Caki2 (cell line): ENCODE data around the gene PRKAG1. TPM values are rescaled to one million over a fixed set of nuclear protein-coding genes. Genes with fewer than 3 reads are reported as not detected.

Source experiments
- DNase-seq: peaks from one replicate; pipeline ENCODE4 v3.0.0-alpha.2; 2015; ENCODE audit warnings: low read depth
- in situ Hi-C: cut with HindIII; loops from 2 replicates; pipeline ENCODE4 v1.10.0; 2016; ENCODE audit warnings: low sequenced_read_pairs, low pct_unique_long_range_greater_than_20kb, mixed read lengths
- total RNA-seq: library from RNA; depleted of rRNA; stranded (reverse); fragments of >200 nt; shearing (Covaris generic); gene quantifications from 2 replicates; pipeline ENCODE4 v1.2.3, GENCODE V29; 2014; ENCODE audit warnings: low replicate concordance

PRKAG1 gene
- total RNA-seq, 1 experiment from 2014 or later: 124 TPM

DNA sequence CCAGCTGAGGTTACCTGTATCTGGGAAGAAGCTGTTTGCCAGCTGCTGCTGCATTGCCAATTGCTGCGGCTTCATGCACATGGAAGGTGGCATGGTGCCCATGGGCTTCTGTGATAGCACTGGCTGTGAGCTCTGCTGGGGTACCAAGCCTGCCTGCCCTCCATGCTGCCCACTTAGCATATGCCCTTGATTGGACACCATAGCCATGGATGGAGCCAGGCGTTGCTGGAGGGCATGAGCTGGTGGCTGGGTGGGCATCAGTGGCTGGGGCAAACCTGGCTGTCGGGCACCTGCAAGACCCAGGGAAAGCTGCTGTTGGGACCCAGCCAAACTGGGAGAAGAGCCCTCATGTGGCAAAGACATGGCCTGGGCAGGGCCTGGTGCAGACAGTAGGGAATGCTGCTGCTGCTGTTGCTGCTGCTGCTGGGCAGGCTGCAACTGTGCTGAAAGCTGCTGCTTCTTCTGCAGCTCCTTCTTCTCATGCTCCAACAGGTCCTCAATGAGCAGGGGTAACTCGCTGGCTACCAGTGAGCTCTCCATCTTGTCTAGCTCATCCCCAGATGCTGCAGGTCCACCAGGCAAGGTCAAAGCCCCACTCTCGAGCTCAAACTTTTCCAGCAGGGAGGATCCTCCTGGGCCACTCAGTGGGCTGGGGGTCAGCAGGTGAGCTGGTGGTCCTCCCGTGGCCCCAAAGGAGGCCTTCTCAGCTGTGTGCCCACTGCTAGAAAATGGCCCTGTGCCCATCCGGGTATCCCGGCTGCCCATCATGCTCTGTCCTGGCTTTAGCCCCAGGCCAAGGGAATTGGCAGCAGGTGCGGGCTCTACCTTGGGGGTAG lies 18.8 kb upstream of the PRKAG1 start:
- in situ Hi-C loops: no loop called here
- no peak for DNase-seq

DNA sequence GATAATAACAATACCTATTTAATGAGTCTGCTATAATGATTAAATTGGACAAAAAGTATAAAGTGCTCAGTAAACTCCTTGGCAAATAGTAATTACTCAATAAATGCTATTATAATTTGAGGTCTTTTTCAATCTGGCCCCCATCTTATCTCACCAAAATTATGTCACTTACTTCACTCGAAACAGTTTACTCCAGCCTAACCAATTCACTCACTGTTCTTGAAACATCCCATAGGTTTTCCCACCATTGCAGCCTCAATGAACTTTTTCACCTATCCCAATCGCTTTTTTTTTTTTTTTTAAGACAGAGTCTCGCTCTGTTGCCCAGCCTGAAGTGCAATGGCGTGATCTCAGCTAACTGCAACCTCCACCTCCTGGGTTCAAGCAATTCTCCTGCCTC lies 17.5 kb upstream of the PRKAG1 start:
- in situ Hi-C loops: no loop called here
- DNase-seq: no peak

DNA sequence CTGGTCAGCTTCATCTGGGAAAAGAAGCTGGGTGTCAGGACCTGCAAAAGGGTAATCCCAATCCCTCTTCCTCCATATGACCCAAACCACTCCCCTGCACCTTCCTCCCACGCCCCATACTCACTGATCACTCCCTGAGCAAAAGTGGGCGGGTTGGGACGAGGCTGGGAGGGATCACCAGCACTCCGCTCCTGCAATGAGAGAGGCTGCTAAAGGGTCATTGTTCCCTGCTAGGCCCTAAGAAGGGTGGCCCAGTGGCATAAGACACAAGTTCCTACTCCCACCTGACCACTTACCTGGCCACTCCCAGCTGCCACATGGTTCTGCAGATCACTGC lies 15.7 kb upstream of the PRKAG1 start:
- in situ Hi-C loops: no loop called here
- no peak for DNase-seq

DNA sequence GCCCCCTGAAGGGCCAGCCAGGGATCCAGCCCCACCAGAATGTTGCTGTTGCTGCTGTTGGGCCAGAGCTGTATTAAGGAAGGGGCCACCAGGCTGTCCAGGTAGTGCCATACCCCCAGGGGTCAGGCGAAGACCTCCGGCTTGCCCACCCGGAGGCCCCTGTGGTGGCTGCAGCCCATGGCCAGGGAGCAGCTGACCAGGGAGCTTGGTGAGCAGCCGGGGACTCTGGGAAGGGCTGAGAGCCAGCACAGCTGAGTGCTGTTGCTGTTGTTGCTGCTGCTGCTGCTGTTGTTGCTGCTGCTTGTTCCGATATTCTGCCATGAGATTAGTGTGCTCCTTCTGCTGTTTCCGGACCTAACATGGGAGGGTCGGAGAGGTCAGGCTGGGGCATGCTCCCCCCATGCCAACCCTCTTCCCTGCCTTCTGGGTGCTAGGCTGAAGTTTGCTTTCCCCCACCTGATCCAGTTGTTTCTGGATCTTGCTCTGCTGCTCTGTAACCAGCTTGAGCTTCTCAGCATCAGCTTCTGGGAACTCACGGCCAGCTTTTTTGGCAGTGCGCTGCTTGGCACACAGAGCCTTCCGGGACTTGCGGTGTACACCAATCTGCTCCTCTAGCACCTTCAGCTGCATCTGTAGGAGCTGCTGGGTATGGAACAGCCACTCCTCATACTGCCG lies 15.2 kb upstream of the PRKAG1 start:
- in situ Hi-C loops: no loop called here
- DNase-seq: no peak

DNA sequence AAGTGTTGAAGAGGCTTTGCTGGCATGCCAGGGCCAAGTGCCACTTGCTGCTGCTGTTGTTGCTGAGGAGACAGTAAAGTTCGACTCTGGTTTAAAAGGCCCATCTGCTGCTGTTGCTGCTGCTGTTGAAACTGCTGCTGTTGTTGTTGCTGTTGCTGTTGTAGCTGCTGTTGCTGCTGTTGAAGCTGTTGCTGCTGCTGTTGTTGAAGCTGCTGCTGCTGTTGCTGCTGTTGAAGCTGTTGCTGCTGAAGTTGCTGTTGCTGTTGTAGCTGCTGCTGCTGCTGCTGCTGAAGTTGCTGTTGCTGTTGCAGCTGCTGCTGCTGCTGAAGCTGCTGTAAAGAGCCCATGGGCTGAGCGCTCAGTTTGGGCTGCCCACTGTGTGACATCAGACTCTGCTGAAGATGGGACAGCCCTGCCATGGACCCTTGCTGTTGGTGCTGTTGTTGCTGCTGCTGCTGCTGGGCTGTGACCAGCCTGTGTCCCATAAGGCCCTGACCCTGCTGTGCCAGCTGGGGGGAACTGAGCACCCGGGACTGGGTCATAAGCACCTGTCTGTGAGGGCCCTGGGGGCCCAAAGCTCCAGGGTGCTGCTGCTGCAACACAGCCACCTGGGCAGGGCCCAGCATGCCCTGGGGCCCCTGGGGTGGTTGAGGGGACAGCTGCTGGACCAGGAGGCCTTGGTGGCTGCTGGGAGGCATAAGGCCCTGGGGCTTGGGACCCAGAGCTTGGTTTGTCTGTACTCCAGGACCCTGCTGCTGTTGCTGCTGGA lies 14.3 kb upstream of the PRKAG1 start:
- DNase-seq: no peak
- in situ Hi-C loops: no loop called here

DNA sequence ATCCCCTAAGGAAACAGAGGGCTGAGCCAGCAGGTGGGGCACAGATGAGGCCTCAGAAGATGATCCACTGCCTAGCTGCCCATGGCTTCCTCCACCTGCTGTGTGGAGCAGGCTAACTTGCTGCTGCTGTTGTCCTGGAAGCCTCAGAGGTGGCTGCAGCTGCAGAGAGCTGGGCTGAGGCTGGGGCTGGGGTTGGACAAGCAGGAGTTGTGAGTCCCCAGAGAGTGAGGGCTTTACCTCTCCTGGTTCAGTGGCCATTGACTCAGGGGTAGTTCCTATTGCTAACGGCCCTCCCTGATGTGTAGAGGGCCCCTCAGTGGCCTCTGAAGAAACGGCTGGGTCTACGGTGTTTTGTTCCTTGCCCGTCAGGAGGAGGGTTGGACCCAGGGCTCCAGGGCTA lies 13.7 kb upstream of the PRKAG1 start:
- DNase-seq: no peak
- in situ Hi-C loops: no loop called here

DNA sequence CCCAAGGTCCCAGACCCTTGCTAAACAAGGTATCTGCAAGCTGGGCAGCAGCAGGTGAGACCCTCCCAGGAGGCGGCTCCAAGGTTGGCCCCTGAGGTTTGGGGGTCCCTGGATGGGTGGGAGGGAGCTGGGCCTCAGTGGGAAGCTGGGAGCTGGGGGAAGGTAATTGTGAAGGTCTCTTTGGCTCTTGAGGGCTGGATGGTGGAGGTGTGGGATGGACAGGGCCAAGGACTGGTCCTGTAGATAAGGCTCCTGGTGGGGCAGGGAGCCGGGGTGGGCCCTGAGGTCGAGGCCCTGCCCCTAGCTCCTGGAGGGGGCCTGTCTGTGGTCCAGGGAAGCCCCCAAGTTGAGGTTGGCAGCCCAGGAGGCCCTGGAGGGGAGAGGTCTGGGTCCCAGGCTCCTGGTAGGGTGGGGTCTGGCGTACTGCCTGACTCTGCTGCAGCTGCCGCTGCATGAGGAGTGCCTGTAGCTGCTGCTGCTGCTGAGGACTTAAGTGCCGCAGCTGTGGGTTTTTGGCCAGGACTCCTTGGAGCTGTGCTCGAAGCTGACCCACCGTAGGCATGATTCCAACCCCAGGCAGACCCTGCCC lies 13.1 kb upstream of the PRKAG1 start:
- no peak for DNase-seq
- in situ Hi-C loops: no loop called here

DNA sequence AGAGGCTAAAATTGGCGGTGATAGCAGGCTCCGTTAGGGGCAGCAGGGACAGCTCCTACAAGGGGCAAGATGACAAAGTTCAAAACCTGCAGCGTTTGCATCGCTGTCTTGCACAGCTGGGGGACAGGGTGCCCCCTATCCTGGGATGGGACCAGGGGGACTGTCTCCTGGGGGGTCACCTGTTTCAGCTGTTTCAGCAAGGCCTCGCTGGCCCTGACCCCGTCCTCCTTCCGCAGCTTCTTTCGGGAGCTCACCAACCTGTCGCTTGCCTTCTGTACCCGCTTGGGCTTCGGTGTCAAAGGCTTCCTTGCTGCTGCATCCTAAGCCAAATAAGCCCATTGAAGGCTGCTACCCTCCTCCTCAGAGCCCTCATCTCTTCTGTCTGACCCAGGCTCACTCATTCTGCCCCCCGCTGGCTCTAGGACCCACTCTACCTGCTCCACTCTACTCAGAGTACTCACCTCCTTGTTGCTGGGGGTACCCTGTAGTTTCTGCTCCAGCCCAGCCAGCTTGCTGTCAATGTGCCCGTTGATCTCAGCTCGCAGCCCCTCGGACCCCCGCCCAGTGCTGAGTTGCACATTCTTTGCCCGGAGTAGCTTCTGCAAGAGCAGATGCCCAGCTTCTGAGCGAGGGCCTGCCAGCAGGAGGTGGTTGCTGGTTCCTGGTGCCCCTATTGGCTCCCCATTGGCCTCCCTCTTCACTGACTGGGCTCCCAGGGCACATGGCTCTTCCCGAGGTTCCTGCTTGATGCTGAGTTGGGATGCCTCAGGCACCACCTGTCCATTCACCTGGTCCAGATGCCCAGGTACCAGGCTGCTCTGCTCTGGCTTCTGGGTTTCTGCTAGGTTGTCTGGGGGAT lies 12.4 kb upstream of the PRKAG1 start:
- in situ Hi-C loops: no loop called here
- DNase-seq: no peak

DNA sequence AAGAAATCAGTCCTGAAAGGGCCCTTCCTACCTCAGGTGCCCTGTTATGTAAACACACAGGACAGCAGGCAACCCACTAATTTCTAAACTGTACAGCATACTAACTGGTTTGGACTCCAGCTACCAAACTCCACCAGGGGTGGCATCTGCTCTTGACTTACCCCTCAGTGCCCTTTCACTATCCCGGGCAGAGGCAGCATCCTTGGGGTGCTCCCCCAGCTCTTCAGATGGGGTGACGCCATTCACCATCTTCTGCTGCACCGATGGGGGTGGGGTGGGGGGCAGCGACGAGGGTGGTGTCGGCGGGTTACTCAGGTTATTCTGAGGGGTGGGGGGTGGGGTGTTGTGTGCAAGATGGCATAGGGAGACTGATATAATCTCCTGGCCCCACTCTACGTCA lies 11.5 kb upstream of the PRKAG1 start:
- no peak for DNase-seq
- in situ Hi-C loops: no loop called here

DNA sequence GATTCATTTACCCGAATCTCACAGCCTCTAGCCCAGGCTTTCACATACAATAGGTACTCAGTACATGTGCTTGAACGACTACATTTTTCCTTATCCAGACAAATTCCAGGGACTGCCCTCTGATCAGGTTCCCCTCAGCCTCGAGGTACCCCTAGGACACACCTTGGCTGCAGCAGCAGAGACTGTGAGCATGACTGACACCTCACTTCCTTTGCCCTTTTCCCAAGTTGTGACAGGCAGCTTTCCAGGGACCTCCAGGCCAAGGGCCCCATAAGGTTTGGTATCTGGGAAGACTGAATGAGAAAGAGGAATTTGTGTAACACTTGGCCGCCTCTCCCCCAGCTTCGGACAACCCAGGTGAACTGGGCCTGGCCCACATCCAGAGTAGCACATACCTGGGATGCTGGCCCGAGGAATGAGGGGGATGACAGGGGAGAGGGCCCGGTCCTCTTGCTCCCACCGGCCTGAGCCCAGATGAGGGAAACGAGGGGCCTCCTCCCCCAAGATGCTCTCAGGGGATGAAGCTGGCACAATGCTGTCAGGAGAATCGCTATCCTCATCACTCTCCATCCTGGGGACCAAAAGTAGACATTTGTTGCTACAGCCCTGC lies 10.2 kb upstream of the PRKAG1 start:
- no peak for DNase-seq
- in situ Hi-C loops: no loop called here

DNA sequence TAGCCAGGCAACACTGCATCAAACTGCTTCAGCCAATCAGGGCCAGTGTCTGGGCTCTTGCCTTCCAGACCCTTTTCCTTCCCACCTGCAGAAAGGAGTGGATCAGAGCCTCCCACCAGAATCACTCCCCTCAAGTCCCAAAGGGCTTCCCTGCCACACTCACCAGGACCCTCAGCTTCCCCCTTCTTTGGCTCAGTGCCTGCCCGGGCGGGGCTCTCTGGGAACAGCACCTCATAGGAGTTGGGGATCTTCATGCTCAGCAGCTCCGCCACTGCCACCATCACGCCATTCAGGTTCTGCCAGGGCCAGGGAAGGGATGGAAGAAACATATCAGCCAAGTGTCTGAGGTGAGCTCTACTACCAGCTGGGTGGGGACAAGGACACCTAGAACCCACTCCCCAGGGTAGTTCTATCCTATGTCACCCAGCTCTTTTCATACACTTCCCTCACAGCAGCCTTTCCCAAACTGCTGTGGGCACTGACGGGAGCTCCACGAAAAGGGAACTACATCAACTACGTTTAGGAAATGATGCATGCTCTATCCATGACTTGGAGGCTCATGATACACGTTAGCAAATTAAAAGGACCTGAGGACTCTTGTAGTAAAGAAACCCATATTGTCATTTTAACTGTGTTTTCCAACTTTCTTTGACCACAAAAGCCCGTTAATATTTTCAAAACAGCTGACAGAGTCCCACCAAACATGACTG lies 9.4 kb upstream of the PRKAG1 start:
- in situ Hi-C loops: no loop called here
- no peak for DNase-seq

DNA sequence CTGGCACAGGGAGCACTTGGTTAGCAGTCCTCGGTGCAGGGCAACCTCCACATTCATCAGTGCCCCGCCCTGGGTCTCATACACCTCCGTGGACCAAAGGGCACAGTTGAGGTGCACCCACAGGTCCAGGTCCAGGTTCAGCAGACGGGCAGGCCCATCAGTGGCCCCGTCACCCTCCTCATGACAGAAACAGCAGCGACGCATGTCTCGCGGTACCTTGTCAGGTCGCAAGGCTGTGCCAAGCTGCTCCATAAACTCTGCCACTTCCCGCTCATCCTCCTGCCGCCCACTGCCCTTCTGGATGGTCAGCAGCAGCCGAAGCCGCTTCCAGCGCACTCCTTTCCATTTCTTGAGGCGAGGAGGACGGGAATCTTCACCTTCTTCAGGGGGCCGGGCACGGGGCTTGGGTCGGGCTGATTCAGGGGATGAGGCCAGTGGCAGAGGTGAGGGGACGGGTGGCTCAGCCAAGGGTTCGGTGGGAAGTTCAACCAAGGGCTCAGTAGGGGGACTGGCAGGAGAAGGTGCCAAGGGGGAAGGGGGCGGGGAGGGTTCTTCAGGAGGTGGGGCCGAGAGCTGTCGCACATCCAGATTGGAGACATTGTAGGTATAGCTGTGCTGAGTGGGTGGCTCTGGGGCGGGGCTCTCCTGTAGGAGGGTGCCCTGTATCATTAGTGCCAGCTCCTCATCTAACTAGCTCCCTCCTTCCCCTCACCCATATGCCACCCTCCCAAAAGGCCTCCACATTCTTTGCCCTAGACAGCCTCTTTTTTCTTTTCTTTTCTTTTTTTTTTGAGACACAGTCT lies 8.3 kb upstream of the PRKAG1 start:
- in situ Hi-C loops: no loop called here
- DNase-seq: no peak

DNA sequence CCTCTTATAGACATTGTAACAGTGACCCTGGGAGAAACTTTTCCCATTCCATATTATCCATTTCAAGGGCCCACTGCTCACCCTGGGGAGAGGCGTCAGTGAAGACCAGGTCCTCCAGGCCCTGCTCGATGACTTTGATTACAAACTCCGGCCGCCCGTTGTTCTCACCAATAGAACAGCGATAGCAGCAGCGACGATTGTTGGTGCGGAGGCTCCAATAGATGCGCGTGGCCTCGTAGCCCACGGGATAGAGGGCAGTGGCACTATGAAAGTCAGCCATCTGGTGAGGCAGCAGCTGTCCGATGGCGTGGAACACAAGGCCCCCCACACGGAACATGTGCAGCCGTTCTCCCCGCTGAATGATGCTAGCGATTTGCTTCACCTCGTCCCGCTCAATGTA lies 7.5 kb upstream of the PRKAG1 start:
- DNase-seq: no peak
- in situ Hi-C loops: no loop called here

DNA sequence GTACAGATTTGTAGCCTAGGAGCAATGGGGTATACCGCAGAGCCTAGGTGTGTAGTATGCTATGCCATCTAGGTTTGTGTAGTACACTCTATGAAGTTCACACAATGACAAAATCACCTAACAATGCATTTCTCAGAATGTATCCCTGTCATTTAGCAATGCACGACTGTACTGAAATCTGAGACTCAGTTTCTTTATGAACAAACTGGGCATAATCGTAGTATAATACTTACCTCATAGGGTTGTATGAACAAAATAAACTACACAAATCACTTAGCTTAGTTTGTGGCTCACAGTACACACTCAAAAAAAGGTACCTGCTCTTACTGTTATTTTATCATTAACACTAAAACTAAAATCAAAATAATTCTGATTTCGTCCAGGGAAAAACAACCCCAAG lies 6.9 kb upstream of the PRKAG1 start:
- in situ Hi-C loops: no loop called here
- DNase-seq: no peak

DNA sequence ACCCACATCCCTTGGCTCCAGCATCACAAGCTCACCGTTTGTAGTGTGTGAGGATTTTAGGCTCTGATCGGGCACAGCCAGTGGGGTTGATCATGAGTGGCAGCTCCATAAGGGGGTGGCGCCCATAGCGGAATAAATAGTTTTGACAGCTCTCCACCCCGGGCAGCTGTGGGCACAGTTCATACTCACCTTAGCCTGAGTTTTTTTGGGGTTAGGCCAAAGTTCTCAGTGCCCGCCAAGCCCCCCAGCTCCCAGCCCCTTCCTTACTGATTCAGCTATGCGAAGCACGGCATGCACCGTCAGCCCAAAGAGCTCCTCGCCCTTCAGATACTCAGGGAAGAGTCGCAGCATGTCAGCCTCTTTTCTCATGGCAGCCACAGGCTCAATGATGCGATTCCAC lies 6.0 kb upstream of the PRKAG1 start:
- in situ Hi-C loops: no loop called here
- DNase-seq: no peak

DNA sequence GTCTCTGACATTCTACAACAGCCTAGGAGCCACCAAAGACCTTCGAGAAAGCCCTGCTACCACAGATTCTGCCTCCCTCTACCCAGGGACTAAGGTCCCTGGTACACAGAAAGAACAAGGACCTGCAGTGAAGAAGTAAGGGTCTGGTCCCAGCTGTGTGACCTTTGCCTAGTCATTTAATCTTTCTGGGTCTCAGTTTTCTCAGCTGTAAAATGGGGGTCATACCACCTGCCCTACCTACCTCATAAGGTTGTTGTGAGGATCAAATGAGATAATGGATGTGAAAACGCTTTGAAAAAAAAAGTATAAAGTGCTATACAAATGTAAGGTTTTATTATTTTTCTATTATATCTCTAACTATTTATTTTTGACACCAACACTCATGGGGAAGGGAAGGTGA lies 5.2 kb upstream of the PRKAG1 start:
- in situ Hi-C loops: no loop called here
- no peak for DNase-seq
